Activated CD8-positive, alpha-beta T cell treated with anti-CD3 and anti-CD28 coated beads for 36 hours (primary cell): ENCODE results near the gene DGKI. TPM values are rescaled to one million over a fixed set of nuclear protein-coding genes. Genes with fewer than 3 reads are reported as not detected.

ENCODE experiments used
- ATAC-seq: fragments of 200-7000 bp; cut with Tn5 transposase; one replicate; pipeline ENCODE4 v1.10.0; 2021; ENCODE audit warnings: mild to moderate bottlenecking, moderate library complexity
- CTCF ChIA-PET: fragments of 350-600 bp; sonication (Branson Sonifier 250); formaldehyde crosslinking; loops from one replicate; lab custom pipeline; 2021; ENCODE audit warnings: antibody characterized with exemption; lab: Charles Lee
- POLR2A ChIA-PET: fragments of 350-600 bp; sonication (Branson Sonifier 250); formaldehyde crosslinking; loops from one replicate; lab custom pipeline; 2021; ENCODE audit warnings: antibody characterized with exemption; lab: Charles Lee
- DNase-seq: peaks from one replicate; pipeline ENCODE4 v3.0.0-alpha.2; 2020
- H3K27ac Mint-ChIP-seq: one replicate; pipeline ENCODE4 v1.8.0; 2021; ENCODE audit warnings: mild to moderate bottlenecking, mixed read lengths
- H3K27me3 Mint-ChIP-seq: one replicate; pipeline ENCODE4 v1.8.0; 2021; ENCODE audit warnings: mixed read lengths
- H3K36me3 Mint-ChIP-seq: one replicate; pipeline ENCODE4 v1.8.0; 2021; ENCODE audit warnings: low read depth, mixed read lengths
- H3K4me1 Mint-ChIP-seq: one replicate; pipeline ENCODE4 v1.8.0; 2021; ENCODE audit warnings: low read depth, mixed read lengths
- H3K4me3 Mint-ChIP-seq: one replicate; pipeline ENCODE4 v1.8.0; 2021; ENCODE audit warnings: mild to moderate bottlenecking, moderate library complexity, mixed read lengths
- H3K9me3 Mint-ChIP-seq: one replicate; pipeline ENCODE4 v1.8.0; 2021; ENCODE audit warnings: mixed read lengths
- intact Hi-C: fragments of 100-400 bp; cut with micrococcal nuclease; formaldehyde crosslinking; loops from one replicate; pipeline ENCODE4 v1.10.0; 2022
- total RNA-seq, 2 experiments: library from RNA; stranded (reverse); gene quantifications; one replicate each; pipeline ENCODE4 v1.2.3, GENCODE V29; 2021
- TF ChIP-seq, protein P1 (sequence below): fragments of 200-600 bp; IDR thresholded peaks from one replicate; pipeline ENCODE4 v1.8.0; 2022; ENCODE audit warnings: antibody characterized with exemption, mild to moderate bottlenecking

The DGKI gene
- total RNA-seq, 2 experiments from 2014 or later: 0.38 to 0.65 TPM

DNA sequence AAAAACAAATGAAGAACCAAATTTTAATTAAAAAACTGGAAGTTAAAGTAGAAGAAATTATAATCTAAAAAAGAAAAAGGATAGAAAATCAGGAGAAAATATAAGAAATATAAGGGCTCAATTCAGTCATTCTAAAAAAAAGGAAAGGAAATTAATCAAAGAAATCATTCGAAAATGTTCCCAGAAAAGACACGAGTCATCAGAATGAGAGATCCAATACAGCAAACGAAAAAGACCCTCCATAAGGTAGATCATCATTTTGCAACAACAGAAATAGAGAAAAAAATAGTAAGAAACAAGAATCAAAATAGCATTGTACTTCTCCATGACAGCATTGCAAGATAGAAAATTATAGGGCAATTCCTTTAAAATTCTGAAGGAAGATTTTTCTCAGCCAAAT is 22.5 kb upstream of the DGKI start:
- ChIA-PET POLR2A (interaction anchor here (1.1 kb wide), 1 partner anchor 208 kb away, joined by 3 read pairs; no protein-coding TSS in a partner anchor), CTCF (interaction anchor here (1.7 kb wide), 1 partner anchor 213 kb away, joined by 6 read pairs; no protein-coding TSS in a partner anchor)
- Mint-ChIP-seq H3K4me3 (no peak overlapping the region), H3K4me1 (peaks cover 19% of the 10 kb centered on the region), H3K9me3 (peaks cover 10% of the 10 kb centered on the region), H3K27ac (no peak overlapping the region), H3K27me3 (no peaks in the 10 kb centered on the region), H3K36me3 (peaks cover 45% of the 10 kb centered on the region)
- intact Hi-C loops: no loop called here
- no peak for ATAC-seq
- TF ChIP-seq, protein P1, sequence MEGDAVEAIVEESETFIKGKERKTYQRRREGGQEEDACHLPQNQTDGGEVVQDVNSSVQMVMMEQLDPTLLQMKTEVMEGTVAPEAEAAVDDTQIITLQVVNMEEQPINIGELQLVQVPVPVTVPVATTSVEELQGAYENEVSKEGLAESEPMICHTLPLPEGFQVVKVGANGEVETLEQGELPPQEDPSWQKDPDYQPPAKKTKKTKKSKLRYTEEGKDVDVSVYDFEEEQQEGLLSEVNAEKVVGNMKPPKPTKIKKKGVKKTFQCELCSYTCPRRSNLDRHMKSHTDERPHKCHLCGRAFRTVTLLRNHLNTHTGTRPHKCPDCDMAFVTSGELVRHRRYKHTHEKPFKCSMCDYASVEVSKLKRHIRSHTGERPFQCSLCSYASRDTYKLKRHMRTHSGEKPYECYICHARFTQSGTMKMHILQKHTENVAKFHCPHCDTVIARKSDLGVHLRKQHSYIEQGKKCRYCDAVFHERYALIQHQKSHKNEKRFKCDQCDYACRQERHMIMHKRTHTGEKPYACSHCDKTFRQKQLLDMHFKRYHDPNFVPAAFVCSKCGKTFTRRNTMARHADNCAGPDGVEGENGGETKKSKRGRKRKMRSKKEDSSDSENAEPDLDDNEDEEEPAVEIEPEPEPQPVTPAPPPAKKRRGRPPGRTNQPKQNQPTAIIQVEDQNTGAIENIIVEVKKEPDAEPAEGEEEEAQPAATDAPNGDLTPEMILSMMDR: no peak
- no peak for DNase-seq

DNA sequence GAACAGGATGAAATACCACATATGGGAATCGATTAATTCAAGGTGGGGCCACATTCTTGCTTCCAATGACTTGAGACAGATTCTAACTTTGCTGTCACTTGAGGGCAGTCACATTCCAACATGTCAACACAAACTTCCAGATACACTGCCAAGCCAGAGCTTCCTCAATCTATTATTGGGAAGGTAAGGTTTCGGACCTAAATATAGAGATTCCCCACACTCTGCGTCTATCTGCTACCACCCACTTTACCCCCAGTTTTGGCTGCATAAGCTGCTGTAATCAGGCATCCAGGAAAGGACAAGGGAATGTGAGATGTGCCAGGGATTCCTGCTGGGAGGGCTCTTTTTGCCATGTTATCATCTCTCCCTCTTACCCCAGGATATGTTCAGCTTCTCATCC is 20.5 kb upstream of the DGKI start:
- Mint-ChIP-seq H3K27ac (no peak overlapping the region), H3K27me3 (no peaks in the 10 kb centered on the region), H3K9me3 (peaks cover 10% of the 10 kb centered on the region), H3K4me1 (peaks cover 6% of the 10 kb centered on the region), H3K36me3 (peaks cover 36% of the 10 kb centered on the region), H3K4me3 (no peak overlapping the region)
- intact Hi-C loops: no loop called here
- DNase-seq (no peak), ATAC-seq (no peak)
- TF ChIP-seq, protein P1: no peak
- CTCF ChIA-PET: interaction anchor here (1.1 to 1.4 kb wide), 3 partner anchors 17 to 185 kb away, joined by 3 to 4 read pairs (median 4); partner anchors contain the start of gene CREB3L2
- POLR2A ChIA-PET: interaction anchor here (0.6 kb wide), 2 partner anchors 265 to 290 kb away, joined by 3 read pairs; no protein-coding TSS in a partner anchor

DNA sequence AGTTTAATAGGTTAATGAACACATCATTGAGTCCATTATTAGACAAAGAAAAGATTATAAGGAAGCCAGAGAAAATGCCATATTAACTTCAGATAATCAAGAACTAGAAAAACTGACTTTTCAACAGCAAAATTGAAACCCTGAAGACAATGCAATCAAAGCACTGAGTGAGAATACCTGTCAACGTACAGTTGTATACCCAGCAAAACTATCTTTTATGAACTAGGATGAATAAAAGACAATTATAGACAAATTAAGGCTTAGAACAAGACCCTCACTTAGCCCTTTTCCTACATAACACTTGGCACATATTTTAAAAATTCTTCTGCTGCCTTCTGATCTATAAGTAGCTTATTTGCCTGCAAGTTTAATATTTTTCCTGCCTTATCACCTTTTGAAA is 19.0 kb upstream of the DGKI start:
- Mint-ChIP-seq H3K4me3 (no peak overlapping the region), H3K4me1 (peaks cover 3% of the 10 kb centered on the region), H3K36me3 (peaks cover 36% of the 10 kb centered on the region), H3K27ac (no peak overlapping the region), H3K27me3 (no peaks in the 10 kb centered on the region), H3K9me3 (peaks cover 10% of the 10 kb centered on the region)
- ChIA-PET CTCF (interaction anchor here (1.7 kb wide), 1 partner anchor 51 kb away, joined by 3 read pairs; no protein-coding TSS in a partner anchor), POLR2A (no interaction called here)
- no peak for DNase-seq
- ATAC-seq: no peak
- TF ChIP-seq, protein P1: no peak
- intact Hi-C loops: no loop called here

DNA sequence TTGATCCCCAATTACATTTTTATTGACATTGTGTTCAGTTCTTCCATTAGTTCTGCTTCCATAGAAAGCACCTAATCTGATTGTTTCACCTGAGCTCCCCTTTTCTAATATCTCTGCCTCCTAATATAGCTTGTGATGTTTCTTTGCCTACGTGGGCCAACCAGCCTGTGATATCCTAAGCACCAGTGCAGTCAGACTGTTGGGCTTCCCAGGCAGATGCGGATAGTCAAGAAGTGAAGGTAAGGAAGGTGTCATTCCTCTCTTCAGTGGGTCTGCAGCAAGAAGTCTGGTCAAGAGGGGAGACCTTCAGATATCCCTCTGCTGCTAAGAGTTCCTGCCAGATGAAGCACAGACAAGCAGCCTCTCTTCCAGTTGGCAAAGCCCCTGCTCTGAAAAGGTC is 16.2 kb upstream of the DGKI start:
- intact Hi-C loops: no loop called here
- peaks cover 29% of the 10 kb centered on the region for H3K36me3 Mint-ChIP-seq
- ChIA-PET CTCF (interaction anchor here (0.5 kb wide), 1 partner anchor 28 kb away, joined by 3 read pairs; no protein-coding TSS in a partner anchor), POLR2A (no interaction called here)
- H3K9me3 Mint-ChIP-seq: peaks cover 10% of the 10 kb centered on the region
- TF ChIP-seq, protein P1: no peak
- DNase-seq: no peak
- no peak overlapping the region for H3K4me3 Mint-ChIP-seq
- no peak for ATAC-seq
- no peaks in the 10 kb centered on the region for H3K27me3 Mint-ChIP-seq
- no peak overlapping the region for H3K27ac Mint-ChIP-seq
- no peaks in the 10 kb centered on the region for H3K4me1 Mint-ChIP-seq

DNA sequence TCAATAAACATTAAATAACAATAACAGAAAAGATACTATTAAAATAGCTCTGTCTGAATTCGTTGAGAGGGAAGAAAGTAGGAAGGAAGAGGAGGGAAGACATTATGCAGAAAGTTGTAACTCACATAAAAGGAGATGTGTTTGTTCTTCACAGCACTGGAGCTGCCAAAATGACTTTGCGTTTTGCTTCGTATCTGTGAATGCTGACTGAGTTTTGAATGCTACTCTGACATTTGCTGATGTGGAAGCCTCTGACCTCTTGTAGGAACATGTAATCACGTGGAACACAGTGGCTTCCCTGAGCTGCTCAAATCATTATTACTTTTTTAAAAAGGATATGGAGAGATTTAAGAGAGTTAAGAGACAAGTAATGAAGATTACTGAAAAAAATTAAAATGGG is 15.6 kb upstream of the DGKI start:
- Mint-ChIP-seq H3K27me3 (no peaks in the 10 kb centered on the region), H3K27ac (no peak overlapping the region), H3K36me3 (peaks cover 24% of the 10 kb centered on the region), H3K4me3 (no peak overlapping the region), H3K9me3 (peaks cover 10% of the 10 kb centered on the region), H3K4me1 (no peaks in the 10 kb centered on the region)
- ChIA-PET CTCF (no interaction called here), POLR2A (no interaction called here)
- ATAC-seq (no peak), DNase-seq (no peak)
- intact Hi-C loops: no loop called here
- TF ChIP-seq, protein P1: no peak
